GM18511 (cell line): ENCODE results near the gene ANKRD12.
"Not testable (repeated sequence)": the region's sequence is repeated elsewhere in the genome, so short reads cannot be mapped to it uniquely, and the experiment has no call there.

Experiments
- ATAC-seq: cut with Tn5 transposase; IDR thresholded peaks from one replicate; pipeline ENCODE4 v1.9.1; 2021; ENCODE audit warnings: mild to moderate bottlenecking, moderate library complexity; ENCODE audit not compliant: unreplicated experiment

ANKRD12 gene

GRCh38 chr18:9140381-9140780 lies 3.8 kb downstream of the ANKRD12 start:
- no peak for ATAC-seq

GRCh38 chr18:9140984-9141383 lies 4.4 kb downstream of the ANKRD12 start:
- ATAC-seq, result no peak

GRCh38 chr18:9146224-9146623 lies 9.6 kb downstream of the ANKRD12 start:
- no peak for ATAC-seq

- ATAC-seq, result peak; percentile 57
Observed at GRCh38 chr18:9147440-9148202, 11.0 kb downstream of the ANKRD12 start.

- no peak for ATAC-seq
Observed at GRCh38 chr18:9148203-9148552, 11.6 kb downstream of the ANKRD12 start.

- no peak for ATAC-seq
Observed at GRCh38 chr18:9150121-9150520, 13.5 kb downstream of the ANKRD12 start.

GRCh38 chr18:9153256-9153655 lies 16.7 kb downstream of the ANKRD12 start:
- ATAC-seq, result no peak

GRCh38 chr18:9156604-9157249 lies 20.1 kb downstream of the ANKRD12 start:
- ATAC-seq, result no peak

- ATAC-seq, result no peak
Observed at GRCh38 chr18:9157806-9158205, 21.2 kb downstream of the ANKRD12 start.

GRCh38 chr18:9160014-9160413 lies 23.4 kb downstream of the ANKRD12 start:
- ATAC-seq, result no peak

- not testable (repeated sequence) for ATAC-seq
Observed at GRCh38 chr18:9162663-9163062, 26.1 kb downstream of the ANKRD12 start.

GRCh38 chr18:9164149-9164548 lies 27.6 kb downstream of the ANKRD12 start:
- not testable (repeated sequence) for ATAC-seq

GRCh38 chr18:9165883-9166282 lies 29.3 kb downstream of the ANKRD12 start:
- not testable (repeated sequence) for ATAC-seq

- not testable (repeated sequence) for ATAC-seq
Observed at GRCh38 chr18:9169515-9169914, 32.9 kb downstream of the ANKRD12 start.

- ATAC-seq, result not testable (repeated sequence)
Observed at GRCh38 chr18:9171919-9172318, 35.3 kb downstream of the ANKRD12 start.

- ATAC-seq, result no peak
Observed at GRCh38 chr18:9172506-9173127, 36.0 kb downstream of the ANKRD12 start.

GRCh38 chr18:9173770-9174233 lies 37.2 kb downstream of the ANKRD12 start:
- ATAC-seq, result peak; percentile 67

GRCh38 chr18:9174302-9174701 lies 37.7 kb downstream of the ANKRD12 start:
- ATAC-seq, result no peak

- no peak for ATAC-seq
Observed at GRCh38 chr18:9175115-9175514, 38.5 kb downstream of the ANKRD12 start.

- no peak for ATAC-seq
Observed at GRCh38 chr18:9177031-9177430, 40.5 kb downstream of the ANKRD12 start.

- no peak for ATAC-seq
Observed at GRCh38 chr18:9177466-9177865, 40.9 kb downstream of the ANKRD12 start.

- ATAC-seq, result no peak
Observed at GRCh38 chr18:9178557-9178956, 42.0 kb downstream of the ANKRD12 start.
